T-helper 1 cell (primary cell): ENCODE data around the gene TNFRSF19.

ENCODE experiments used
- DNase-seq, 5 donors: peaks; one replicate each; pipeline ENCODE4 v3.0.0-alpha.2; 2012 to 2020

TNFRSF19 gene

GRCh38 chr13:23724196-23724970, 154.2 kb downstream of the TNFRSF19 start:
- DNase-seq = no peak
